Mesendoderm (in vitro differentiated cells): ENCODE results near the gene ZNF664.
A peak's percentile ranks its signal among the peaks of the same experiment; 100 is the strongest.

ENCODE experiments used
- DNase-seq: peaks from one replicate; pipeline ENCODE4 v3.0.0; 2013
- H2AK5ac ChIP-seq: 2 replicates; pipeline ENCODE4 v1.6.1; 2013; ENCODE audit warnings: low read length, inconsistent platforms
- H2BK120ac ChIP-seq: 2 replicates; pipeline ENCODE4 v1.6.1; 2013; ENCODE audit warnings: low read depth, mild to moderate bottlenecking, low read length, moderate library complexity, mixed read lengths
- H2BK15ac ChIP-seq: replicated peaks from 2 replicates; pipeline ENCODE4 v1.6.1; 2013; ENCODE audit warnings: low read depth, mild to moderate bottlenecking, moderate library complexity
- H2BK5ac ChIP-seq: 2 replicates; pipeline ENCODE4 v1.6.1; 2013; ENCODE audit warnings: low read length, inconsistent platforms
- H3K18ac ChIP-seq: 2 replicates; pipeline ENCODE4 v1.6.1; 2013; ENCODE audit warnings: mild to moderate bottlenecking, low read length, mixed read lengths
- H3K23ac ChIP-seq: one replicate; pipeline ENCODE4 v1.6.1; 2013; ENCODE audit warnings: low read length
- H3K27ac ChIP-seq: 2 replicates; pipeline ENCODE4 v1.5.1; 2013; ENCODE audit warnings: low read depth, mild to moderate bottlenecking, inconsistent platforms, low read length, moderate library complexity
- H3K27me3 ChIP-seq: 2 replicates; pipeline ENCODE4 v1.6.1; 2013; ENCODE audit warnings: low read length, control low read depth, mild to moderate bottlenecking, inconsistent platforms; ENCODE audit not compliant: insufficient read depth, poor library complexity
- H3K36me3 ChIP-seq: 2 replicates; pipeline ENCODE4 v1.6.1; 2013; ENCODE audit warnings: low read length, inconsistent platforms; ENCODE audit not compliant: control insufficient read depth, insufficient read depth
- H3K4ac ChIP-seq: one replicate; pipeline ENCODE4 v1.6.1; 2013; ENCODE audit warnings: low read depth, mild to moderate bottlenecking, low read length, moderate library complexity
- H3K4me1 ChIP-seq: 2 replicates; pipeline ENCODE4 v1.6.1; 2013; ENCODE audit warnings: low read depth, low read length, inconsistent platforms; ENCODE audit not compliant: control insufficient read depth
- H3K4me2 ChIP-seq: 2 replicates; pipeline ENCODE4 v1.6.1; 2013; ENCODE audit warnings: low read length
- H3K4me3 ChIP-seq: 2 replicates; pipeline ENCODE4 v1.5.1; 2013; ENCODE audit warnings: mild to moderate bottlenecking, low read length
- H3K56ac ChIP-seq: one replicate; pipeline ENCODE4 v1.6.1; 2013; ENCODE audit warnings: low read length
- H3K79me1 ChIP-seq: 2 replicates; pipeline ENCODE4 v1.6.1; 2013; ENCODE audit warnings: low read length, inconsistent platforms
- H3K79me2 ChIP-seq: 2 replicates; pipeline ENCODE4 v1.6.1; 2013; ENCODE audit warnings: mild to moderate bottlenecking, low read length; ENCODE audit not compliant: control insufficient read depth, insufficient read depth
- H3K9ac ChIP-seq: 2 replicates; pipeline ENCODE4 v1.6.1; 2013; ENCODE audit warnings: low read length, inconsistent platforms
- H4K5ac ChIP-seq: one replicate; pipeline ENCODE4 v1.6.1; 2013; ENCODE audit warnings: low read length
- H4K8ac ChIP-seq: one replicate; pipeline ENCODE4 v1.6.1; 2013; ENCODE audit warnings: low read depth, mild to moderate bottlenecking, control low read depth, low read length, moderate library complexity
- WGBS: extraction: QIAGEN DNeasy Blood & Tissue Kit; methylation state at CpG from one replicate; pipeline ENCODE4 v1.1.7; 2013; ENCODE audit warnings: low lambda C conversion rate, missing lambda C conversion rate; ENCODE audit not compliant: insufficient coverage; ENCODE audit errors: extremely low coverage; 5-methylcytosine and 5-hydroxymethylcytosine counted together

The ZNF664 gene

DNA sequence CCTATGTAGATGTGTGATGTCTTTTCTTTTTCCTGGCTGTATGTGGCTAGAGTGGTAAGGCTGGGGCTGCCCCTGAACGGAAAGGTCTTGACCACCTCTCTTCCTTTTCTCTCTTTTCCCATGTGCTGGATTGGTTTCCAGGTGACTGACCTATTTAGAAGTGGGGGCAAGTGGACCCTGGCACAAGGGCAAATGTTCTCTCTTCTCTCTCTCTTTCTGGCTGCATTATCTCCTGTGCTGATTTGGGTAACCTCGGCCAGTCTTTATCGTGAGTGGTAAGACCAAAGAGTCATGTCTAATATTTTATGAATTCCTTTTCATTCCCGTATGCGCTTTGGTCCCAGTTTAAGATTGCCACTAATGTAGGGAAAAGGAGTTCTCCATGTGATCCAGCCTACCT, 16.2 kb downstream of the ZNF664 start:
- H3K4me3 ChIP-seq = no peak overlapping the region
- H3K18ac ChIP-seq = no peak overlapping the region
- no peak overlapping the region for H3K4ac ChIP-seq
- no peak overlapping the region for H2BK5ac ChIP-seq
- H3K27ac ChIP-seq = no peak overlapping the region
- no peak overlapping the region for H3K56ac ChIP-seq
- H3K79me2 ChIP-seq = peaks cover 5% of the 10 kb centered on the region
- WGBS = no CpG with 5 or more reads among the region's 5 CpGs
- no peaks in the 10 kb centered on the region for H3K27me3 ChIP-seq
- no peak overlapping the region for H3K9ac ChIP-seq
- H2AK5ac ChIP-seq = no peak overlapping the region
- H3K4me2 ChIP-seq = no peak overlapping the region
- H3K4me1 ChIP-seq = peaks cover 8% of the 10 kb centered on the region
- H4K5ac ChIP-seq = no peak overlapping the region
- H2BK120ac ChIP-seq = no peak overlapping the region
- H2BK15ac ChIP-seq = no peak overlapping the region
- H3K36me3 ChIP-seq = no peaks in the 10 kb centered on the region
- peaks cover 9% of the 10 kb centered on the region for H3K79me1 ChIP-seq
- no peak for DNase-seq
- no peak overlapping the region for H4K8ac ChIP-seq
- no peak overlapping the region for H3K23ac ChIP-seq

DNA sequence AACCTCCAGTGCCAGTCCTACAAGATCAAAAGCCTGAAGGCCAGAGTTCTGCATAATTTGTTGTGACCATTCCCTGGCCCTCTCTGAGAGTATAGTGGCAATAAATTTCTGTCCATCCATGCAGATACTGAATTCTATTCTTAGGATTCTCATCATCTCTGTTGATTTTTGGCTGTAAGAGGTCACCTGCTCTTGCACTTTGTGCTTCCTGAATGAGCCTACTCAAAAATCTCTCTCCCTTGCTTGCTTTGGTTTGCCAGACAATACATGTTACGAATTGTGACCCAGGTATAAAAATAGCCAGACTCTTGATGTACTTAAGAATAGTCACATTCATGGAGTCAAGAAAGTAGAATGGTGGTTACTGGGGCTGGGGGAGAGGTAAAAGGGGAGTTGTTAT, 16.7 kb downstream of the ZNF664 start:
- WGBS = no CpG with 5 or more reads among the region's 1 CpG

DNA sequence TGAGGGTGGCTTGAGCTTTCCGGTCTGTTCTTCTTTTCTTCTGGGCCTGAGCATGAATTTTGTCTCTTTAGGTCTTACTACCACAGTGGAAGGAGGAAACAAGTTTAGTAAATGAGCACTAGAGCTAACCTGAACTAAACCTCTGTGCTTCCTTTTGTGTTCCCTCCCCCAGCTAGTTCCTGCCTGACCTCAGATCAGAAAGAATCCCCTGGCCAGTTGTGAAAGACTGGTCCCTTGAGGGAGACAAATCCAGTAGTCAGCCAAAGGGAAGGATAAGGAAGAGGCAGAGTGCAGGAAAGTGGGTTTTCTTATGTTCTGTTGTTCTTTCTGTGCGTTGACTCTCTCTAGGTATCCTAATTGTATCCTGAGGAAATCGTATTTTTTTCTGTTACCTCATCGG, 17.5 kb downstream of the ZNF664 start:
- no peak overlapping the region for H3K4ac ChIP-seq
- WGBS = no CpG with 5 or more reads among the region's 4 CpGs
- no peak overlapping the region for H2BK120ac ChIP-seq
- peak overlapping the region; percentile 9 for H3K56ac ChIP-seq
- no peak overlapping the region for H4K5ac ChIP-seq
- H2AK5ac ChIP-seq = no peak overlapping the region
- peak; percentile 59 for DNase-seq
- no peak overlapping the region for H4K8ac ChIP-seq
- H3K4me3 ChIP-seq = no peak overlapping the region
- no peaks in the 10 kb centered on the region for H3K79me2 ChIP-seq
- no peaks in the 10 kb centered on the region for H3K27me3 ChIP-seq
- H3K18ac ChIP-seq = no peak overlapping the region
- H3K36me3 ChIP-seq = no peaks in the 10 kb centered on the region
- peaks cover 4% of the 10 kb centered on the region for H3K79me1 ChIP-seq
- no peak overlapping the region for H2BK15ac ChIP-seq
- no peak overlapping the region for H2BK5ac ChIP-seq
- H3K9ac ChIP-seq = no peak overlapping the region
- peak overlapping the region; percentile 27 for H3K27ac ChIP-seq
- no peak overlapping the region for H3K4me2 ChIP-seq
- peaks cover 13% of the 10 kb centered on the region for H3K4me1 ChIP-seq
- H3K23ac ChIP-seq = no peak overlapping the region

More for the DNA sequence above, 16.7 kb downstream of the ZNF664 start:
- Histone ChIP-seq H2BK5ac (no peak overlapping the region), H4K8ac (no peak overlapping the region), H3K4ac (no peak overlapping the region), H3K79me1 (peaks cover 6% of the 10 kb centered on the region), H3K27ac (no peak overlapping the region), H3K18ac (no peak overlapping the region), H4K5ac (no peak overlapping the region), H3K4me1 (peaks cover 9% of the 10 kb centered on the region), H3K23ac (no peak overlapping the region), H3K4me2 (no peak overlapping the region), H3K79me2 (peaks cover 1% of the 10 kb centered on the region), H3K9ac (no peak overlapping the region), H3K36me3 (no peaks in the 10 kb centered on the region), H2AK5ac (no peak overlapping the region), H3K4me3 (no peak overlapping the region), H3K27me3 (no peaks in the 10 kb centered on the region), H2BK120ac (no peak overlapping the region), H2BK15ac (no peak overlapping the region), H3K56ac (no peak overlapping the region)
- no peak for DNase-seq

DNA sequence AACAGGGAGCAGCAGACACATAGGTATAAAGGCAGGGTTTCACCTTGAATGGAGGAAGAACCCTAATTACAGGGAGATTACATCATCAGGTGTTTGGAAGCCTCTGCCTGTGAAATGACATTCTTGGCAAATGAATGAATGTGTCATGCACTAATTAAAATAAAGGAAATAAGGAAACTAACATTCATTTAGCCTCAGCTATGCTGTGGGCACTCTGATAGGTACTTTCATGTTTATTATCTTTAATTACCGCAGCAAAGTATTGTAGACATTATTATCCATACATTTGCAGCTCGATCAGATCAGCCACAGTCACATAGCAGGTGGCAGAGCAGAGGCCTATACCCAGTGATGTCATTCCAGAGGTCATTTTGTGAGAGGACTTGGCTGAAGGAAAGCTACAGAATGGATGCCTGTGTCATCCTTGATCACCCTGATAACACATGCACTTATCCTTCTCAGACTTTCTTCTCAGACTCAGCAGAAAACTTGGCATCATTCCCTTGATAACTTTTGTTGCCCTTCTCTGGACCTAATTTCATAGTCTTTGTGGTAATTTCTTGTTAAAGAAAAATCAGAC, 18.4 kb downstream of the ZNF664 start:
- no peak overlapping the region for H3K4me2 ChIP-seq
- no peak overlapping the region for H4K8ac ChIP-seq
- no peak overlapping the region for H3K56ac ChIP-seq
- no peak overlapping the region for H4K5ac ChIP-seq
- DNase-seq = peak; percentile 59
- no peak overlapping the region for H2BK15ac ChIP-seq
- H2AK5ac ChIP-seq = no peak overlapping the region
- H3K4me1 ChIP-seq = peaks cover 19% of the 10 kb centered on the region
- H3K4ac ChIP-seq = no peak overlapping the region
- H3K79me1 ChIP-seq = peaks cover 5% of the 10 kb centered on the region
- no peaks in the 10 kb centered on the region for H3K27me3 ChIP-seq
- no peak overlapping the region for H2BK120ac ChIP-seq
- no peak overlapping the region for H3K9ac ChIP-seq
- H3K27ac ChIP-seq = no peak overlapping the region
- no peak overlapping the region for H3K18ac ChIP-seq
- H2BK5ac ChIP-seq = no peak overlapping the region
- no peak overlapping the region for H3K23ac ChIP-seq
- WGBS = no CpG with 5 or more reads among the region's 2 CpGs
- no peaks in the 10 kb centered on the region for H3K36me3 ChIP-seq
- no peak overlapping the region for H3K4me3 ChIP-seq
- H3K79me2 ChIP-seq = no peaks in the 10 kb centered on the region

DNA sequence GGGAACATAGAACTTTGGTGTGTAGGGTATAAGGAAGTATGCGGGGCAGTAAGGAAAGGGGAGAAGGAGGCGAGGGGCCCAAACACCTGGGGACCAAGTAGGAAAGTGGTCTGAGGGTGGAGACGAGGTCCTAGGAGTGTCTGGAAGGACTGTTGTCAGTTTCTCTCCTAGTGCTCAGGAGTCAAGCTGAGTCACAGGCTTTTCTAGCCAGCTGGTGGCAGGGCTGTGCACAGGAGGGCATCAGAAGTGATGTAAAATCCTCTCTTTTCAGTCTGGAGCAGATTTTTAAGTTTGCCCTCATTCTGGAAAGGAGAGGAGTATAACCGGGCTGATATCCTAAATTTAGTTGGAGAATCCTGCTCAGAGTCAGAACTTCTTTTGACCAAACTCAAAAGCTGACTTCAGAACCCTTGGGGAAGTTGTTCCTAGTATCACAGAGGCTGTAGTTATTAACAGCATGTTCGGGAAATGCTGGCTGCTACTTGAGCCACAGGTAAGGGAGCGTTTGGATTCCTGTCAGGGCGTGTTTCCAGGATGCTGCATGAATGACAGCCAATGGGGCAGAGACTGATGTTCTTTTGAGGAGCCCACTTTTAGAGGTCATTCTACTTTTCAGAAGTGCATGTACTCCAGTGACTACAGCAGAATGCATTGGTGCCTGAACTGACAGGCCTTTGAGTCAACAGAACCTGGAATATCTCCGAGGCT, 19.3 kb downstream of the ZNF664 start:
- no peaks in the 10 kb centered on the region for H3K27me3 ChIP-seq
- no peak for DNase-seq
- no peak overlapping the region for H3K23ac ChIP-seq
- no peak overlapping the region for H3K18ac ChIP-seq
- no peaks in the 10 kb centered on the region for H3K79me2 ChIP-seq
- no peak overlapping the region for H3K27ac ChIP-seq
- no peak overlapping the region for H3K4me3 ChIP-seq
- no peak overlapping the region for H4K5ac ChIP-seq
- H4K8ac ChIP-seq = no peak overlapping the region
- H2BK15ac ChIP-seq = no peak overlapping the region
- H3K4me2 ChIP-seq = no peak overlapping the region
- H2BK5ac ChIP-seq = no peak overlapping the region
- no peak overlapping the region for H2BK120ac ChIP-seq
- H2AK5ac ChIP-seq = no peak overlapping the region
- no peak overlapping the region for H3K4ac ChIP-seq
- H3K4me1 ChIP-seq = peaks cover 21% of the 10 kb centered on the region
- H3K56ac ChIP-seq = no peak overlapping the region
- H3K9ac ChIP-seq = no peak overlapping the region
- no CpG with 5 or more reads among the region's 8 CpGs for WGBS
- no peaks in the 10 kb centered on the region for H3K36me3 ChIP-seq
- H3K79me1 ChIP-seq = peaks cover 7% of the 10 kb centered on the region
